NCI-H2081 treated with DMSO at 0.1 percent for 48 hours (cell line): ENCODE data around the gene ARHGDIB.

Experiments
- DNase-seq: peaks from one replicate; lab custom pipeline; 2025; lab: John Stamatoyannopoulos, UW

ARHGDIB gene

DNA sequence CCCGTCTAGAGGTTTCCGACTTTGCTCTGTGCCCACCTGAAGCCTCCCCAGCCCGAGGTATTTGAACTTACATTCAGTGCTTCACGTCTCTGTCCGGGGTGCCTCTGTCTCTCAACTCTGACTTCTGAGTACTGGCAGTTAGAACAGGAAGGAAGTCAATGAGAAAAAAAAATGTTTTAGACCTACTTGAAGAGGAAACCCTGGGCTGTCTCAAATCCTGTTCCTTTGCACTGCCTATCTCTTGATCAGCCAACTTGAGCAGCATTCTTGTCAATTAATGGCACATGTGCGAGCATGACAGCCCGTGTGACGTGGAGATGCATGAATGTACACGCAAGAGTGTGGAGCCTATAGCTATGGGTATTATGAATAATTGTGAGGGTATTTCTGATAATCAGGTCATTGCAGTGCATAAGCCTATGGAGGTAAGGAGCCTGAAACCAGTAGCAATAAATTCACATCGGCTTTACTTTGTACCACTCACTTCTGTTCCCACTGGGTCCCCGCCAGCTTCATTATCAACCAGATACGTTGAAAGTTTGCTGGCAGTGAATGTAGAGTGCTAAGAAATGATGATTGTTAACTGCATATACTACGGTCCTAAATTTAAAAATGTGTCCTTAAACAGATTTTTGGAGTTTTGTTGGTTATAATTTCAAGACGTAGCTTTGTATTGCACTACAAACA is at the start of gene ARHGDIB:
Gene ARHGDIB, minus strand, starts transcription at position 136 of the 687 bp plus-strand sequence. CDS start 10,889 bp downstream, outside the sequence.
- DNase-seq = no peak

DNA sequence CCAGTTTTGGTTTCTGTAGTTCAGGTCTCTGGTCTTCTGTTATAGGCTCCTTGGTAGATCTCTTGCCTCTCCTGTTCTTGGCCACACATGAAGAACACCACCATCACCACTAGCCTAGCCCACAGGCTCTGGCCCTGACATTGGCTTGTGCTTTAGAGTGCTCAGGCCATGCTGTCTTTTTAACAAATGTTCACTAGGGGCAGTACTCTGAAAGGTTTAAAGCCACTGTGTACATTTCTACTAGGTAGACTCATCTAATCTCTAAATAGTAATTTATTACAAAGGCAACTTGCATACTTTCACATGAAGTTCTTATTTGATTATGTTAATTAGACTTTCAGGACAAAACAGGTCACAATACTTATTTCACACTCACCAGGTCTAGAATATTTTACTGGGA is 49.8 kb upstream of the ARHGDIB start:
- no peak for DNase-seq

DNA sequence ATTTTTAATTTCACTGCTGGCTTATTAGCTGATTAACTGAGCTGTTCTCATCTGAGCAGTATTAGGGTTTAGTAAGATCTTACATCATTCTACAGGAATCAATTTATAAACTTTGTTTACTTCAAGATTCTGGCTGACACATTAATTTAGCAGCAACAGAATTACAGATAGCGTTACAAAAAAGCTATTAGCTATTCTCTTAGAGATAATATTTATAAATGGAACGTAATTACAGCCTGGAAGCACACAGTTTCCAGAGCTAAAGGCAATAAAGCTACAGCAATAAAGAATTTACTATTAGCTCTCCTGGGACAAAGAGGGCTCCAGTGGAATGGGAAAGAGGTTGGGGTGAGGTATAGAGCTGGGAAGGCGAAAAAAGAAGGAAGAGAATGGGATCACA is 46.1 kb upstream of the ARHGDIB start:
- DNase-seq = no peak

DNA sequence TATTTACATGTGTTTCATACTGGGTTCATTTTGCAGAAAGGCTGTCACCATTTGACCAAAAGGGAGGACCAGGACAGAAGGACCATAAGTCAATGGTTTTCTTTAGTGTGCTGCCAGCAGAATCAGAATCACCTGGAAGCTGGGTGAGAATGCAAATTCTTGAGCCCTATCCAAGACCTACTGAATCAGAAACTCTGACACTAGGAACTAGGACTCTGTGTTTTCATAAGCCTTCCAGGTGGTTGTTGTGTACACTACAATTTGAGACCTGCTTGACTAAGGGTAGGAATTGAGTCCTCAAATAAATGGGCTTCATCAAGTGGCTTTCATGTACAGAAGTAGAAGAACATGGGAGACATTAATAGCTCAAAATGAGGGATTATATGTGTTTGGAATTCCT is 43.7 kb upstream of the ARHGDIB start:
- no peak for DNase-seq

DNA sequence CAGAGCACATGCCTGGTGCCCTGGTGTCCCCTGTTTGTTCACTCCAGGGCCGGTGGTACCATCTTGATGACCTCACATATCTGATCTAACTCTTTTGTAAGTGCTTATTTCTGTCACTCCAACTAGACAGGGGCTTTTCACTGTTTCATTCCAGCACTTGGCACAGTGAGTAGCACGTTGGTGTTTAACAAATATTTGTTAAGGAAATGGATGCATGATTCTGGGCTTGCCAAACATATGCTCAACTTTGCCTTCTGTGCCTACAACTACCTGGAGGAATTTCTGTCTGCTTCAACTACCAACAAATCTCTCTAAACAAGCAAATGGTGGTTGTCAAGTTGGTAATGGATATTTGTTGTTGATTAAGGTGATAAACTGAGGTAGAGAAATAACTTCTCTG is 43.0 kb upstream of the ARHGDIB start:
- DNase-seq = no peak

DNA sequence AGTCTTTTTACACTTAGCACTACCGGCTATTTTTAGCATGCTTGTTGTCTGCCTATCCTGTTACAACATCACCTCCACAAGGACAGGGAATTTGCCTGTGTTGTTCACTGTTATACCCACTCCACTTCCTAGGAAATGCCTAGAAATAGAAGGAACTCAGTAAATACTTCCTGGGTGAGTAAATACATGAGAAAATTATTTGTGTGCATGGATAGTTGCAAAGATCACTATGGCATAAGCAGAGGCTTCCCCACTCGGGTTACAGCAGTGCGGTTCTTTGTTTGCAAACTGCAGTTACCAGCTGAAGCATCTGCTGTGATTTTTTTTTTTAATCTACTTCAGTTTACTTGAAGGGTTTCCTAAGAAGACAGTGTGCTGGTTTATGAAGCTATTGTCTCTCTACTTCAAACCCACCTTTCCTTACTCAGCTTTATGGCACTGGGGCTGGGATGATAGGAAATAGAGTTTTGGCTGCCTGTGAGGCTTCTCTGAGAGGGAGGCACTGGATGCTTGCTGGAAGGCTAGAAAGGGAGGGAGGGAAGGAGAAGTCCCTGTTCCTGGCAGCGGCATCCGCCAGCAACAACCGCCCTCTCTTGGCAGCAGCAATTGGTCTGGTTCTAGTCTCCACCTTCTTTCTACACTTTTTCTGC is 40.5 kb upstream of the ARHGDIB start:
- no peak for DNase-seq

DNA sequence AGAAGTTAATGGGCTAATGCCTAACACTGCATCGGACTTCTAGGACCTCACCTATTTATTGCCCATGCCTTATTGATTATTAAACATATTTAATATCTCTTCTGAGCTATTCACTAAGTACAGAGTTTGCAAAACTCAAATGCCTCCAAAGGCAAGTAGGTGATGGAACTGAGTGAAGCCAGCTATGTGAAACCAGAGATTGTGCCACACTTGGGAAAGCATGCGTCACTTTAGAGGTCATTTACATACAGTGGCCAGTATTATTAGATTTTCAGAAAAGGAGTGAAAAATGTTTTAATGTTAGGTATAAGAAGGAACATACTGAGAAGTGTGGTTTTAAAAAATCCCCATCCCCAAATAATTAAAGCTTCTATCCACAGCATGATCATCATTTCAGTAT is 39.2 kb upstream of the ARHGDIB start:
- no peak for DNase-seq

DNA sequence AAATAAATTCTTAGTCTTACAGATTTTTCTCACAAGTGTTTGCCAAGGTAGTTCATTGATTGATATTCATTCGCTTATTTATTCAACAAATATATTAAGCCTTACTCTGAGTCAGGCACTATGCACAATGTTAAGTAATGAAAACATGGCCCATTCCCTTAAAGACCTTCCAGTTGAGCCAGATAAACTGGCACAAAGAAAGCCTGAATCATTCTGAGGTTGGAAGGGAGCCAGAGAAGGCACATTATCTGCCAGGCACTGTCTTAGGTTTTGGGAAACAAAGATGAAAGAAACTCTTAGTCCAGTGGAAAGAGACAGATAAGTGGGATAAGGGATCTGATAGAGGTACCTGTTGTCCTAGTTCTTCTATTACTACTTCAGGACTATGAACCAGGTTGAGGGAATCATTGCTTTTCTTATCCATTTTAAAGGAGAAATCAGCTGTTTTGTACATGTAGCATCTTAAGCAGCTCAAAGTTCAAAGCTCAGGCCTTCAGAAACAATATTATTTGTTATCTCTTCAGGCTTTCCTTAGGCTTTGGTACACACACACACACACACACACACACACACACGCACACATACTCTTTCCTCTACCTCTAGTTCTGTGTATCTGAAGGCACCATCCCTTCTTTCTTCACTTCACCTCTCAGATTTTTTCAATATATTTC is 38.4 kb upstream of the ARHGDIB start:
- DNase-seq = no peak

DNA sequence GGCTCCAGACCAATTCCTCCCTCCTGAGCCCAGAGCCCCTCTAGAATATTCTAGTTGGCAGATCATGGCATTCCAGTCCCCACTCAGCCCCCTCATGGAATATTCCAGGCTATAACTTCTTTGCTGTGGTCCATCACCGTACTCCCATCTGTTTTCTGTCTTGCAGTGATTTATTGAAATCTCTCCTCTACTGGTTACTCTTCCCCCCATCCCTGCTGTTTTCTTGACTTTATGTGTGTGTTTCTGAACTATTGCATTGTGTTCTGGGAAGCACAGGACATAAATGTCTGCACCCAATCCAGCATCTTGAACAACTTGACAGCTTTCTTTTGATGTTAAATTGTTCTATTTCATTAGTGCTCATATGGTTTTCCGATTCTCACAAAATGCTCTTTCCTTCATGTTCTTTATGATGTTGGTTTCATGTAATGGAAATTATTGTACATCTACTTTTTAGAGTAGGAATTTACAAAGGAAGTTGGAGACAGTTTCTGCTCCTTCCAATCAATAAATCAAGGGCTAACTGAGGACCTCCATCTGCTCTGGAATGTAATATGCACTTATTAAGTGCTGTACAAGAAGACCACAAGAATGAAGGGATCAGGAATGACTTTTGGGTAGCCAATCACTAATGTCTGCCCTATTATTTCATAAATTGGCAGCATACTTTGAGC is 37.8 kb upstream of the ARHGDIB start:
- no peak for DNase-seq

DNA sequence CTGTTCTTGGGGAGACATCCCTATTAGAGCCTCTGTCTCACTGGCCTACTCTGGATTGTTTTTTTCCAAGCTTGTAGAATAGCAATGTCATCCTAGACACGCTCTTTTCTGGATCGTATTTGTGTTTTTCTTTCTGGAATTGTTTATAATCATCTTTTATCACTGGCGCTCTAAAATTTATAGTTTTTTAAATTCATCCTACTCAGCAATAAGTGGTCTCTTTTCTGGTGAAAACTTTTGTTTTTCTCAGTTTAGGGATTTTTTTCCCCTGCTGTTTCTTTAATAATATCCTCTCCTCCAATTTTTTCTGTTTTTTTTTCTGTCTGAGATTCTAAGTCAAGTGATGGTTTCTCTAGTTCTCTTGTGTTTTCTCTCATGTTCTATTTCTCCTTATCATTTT is 36.6 kb upstream of the ARHGDIB start:
- no peak for DNase-seq

DNA sequence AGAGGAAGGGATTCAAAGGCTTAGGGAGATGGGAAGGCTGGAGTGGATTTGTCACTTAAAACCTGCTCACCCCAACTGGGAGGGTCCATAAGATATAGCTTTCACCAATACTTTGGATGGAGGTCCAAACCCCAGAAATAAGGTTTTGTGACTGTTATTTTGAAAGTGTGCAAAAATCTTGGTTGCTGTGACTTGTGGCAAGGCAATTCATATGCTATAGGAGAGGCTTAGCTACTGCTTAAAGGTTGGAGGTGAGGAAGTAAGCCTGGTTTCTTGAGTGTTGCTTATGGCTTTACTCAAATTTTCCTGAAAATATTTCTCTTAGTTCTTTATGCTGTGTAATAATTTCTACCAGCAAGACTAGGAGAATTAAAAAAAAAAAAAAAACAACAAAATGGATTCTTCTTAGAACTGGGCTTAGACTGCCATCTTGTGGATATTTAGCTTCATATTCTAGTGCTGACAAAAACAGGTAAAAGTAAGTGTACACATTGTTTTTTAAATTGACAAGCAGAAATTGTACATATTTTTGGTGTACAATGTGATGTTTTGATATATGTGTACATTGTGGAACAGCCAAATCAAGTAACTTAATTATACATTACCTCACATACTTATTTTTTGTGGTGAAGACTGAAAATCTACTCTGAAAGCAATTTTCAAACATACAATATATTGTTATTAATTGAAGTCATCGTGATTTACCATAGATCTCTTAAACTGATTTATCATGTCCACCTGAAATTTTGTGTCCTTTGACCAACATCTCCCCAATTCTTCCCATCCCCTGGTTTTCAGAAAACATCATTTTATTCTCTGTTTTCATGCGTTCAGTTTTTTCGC is 34.4 kb upstream of the ARHGDIB start:
- DNase-seq = peak; percentile 9

DNA sequence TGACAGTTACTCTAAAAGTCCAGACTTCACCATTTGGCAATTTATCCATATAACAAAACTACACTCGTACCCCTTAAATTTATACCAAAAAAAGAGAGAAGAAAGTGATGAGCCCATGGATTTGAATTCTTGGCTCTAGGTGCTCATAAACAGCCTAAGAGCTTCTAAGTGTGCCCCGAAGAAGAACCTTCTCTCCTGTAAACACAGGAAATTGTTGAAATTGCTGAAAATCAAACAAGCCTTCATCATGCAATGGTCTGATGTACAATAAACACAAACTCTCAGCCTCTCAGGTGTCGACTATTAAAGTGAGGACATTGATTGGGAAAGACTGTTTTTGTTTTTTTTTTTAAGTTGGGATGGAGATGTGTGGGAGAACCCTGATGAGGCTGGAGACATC is 33.2 kb upstream of the ARHGDIB start:
- DNase-seq = no peak

DNA sequence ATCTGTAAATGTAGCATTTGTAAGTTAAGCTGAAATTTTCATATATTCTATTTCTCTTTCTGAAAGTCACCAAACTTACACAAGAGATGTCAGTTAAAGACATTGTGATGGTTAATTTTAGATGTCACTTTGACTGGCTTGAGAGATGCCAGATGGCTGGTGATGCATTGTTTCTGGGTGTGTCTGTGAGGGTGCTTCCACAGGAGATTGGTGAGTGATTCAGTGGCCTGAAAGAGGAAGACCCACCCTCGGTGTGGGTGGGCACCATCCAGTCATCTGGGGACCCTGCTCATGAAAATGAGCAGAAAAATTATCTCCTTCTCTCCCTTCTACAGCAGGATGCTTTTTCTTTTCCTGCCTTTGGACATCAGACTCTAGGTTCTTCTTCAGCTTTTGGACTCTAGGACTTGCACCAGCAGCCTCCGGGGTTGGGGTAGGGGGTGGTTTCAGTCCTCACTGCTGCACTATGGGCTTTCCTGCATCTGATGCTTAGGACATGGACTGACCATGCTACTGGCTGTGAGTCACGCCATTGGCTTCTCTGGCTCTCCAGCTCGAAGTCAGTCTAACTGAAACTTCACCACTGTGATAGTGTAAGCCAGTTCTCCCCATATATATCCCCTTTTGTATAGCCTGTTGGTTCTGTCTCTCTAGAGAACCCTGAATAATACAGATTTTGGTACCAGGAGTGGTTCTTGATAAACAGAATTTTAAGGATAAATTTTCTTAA is 32.3 kb upstream of the ARHGDIB start:
- no peak for DNase-seq

DNA sequence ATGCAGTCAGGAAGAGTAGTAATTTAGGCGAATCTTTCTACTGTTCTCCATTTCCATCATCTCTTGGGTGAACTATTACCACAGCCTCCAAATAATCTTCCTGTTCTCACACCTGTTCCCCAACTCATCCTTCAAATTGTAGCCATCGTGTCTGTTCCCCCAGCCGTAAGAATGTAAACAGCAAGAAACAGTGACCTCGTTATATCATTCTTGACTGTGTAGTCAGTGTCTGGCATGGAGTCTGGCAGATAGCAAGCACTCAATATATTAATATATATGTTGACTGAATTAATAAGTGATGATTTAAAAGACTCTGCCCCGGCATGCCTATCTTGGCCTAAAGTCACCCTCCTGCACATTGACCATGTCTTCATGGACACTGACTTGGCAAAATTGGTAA is 31.7 kb upstream of the ARHGDIB start:
- no peak for DNase-seq

DNA sequence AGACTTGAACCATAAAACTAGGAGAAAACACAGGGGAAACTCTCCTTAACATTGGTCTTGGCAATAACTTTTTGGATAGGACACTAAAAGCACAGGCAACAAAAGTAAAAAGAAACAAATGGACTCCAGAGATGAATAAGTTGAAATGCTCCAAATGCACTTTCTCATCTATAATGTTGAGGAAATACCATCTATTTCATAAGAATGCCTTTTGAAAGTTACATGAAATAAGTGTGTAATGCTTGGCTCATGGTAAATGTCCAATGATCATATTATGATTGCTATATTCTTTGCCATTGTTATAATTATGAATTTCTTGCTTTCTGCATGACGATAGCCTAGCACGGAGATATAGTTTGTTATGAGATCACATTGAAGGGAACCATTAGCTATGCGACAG is 31.3 kb upstream of the ARHGDIB start:
- DNase-seq = no peak

DNA sequence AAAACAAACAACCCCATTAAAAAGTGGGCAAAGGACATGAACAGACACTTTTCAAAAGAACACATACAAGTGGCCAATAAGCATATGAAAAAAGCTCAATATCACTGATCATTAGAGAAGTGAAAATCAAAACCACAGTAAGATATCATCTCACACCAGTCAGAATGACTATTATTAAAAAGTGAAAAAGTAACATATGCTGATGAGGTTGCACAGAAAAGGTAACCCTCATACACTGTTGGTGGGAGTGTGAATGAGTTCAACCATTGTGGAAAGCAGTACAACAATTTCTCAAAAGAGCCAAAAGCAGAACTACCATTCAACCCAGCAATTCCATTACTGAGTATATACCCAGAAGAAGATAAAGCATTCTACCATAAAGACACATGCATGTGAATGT is 29.7 kb upstream of the ARHGDIB start:
- no peak for DNase-seq

DNA sequence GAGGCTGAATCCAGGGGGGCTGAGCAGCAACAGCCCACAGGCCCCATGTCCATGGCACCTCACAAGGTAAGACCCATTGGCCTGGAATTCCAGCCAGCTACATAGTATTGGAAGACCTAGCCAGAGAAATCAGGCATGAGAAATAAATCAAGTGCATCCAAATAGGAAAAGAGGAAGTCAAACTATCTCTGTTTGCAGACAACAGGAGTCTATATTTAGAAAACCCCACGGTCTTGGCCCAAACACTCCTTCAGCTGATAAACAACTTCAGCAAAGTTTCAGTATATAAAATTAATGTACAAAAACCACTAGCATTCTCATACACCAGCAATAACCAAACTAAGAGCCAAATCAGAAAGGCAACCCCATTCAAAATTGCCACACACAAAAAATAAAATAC is 28.4 kb upstream of the ARHGDIB start:
- DNase-seq = no peak

DNA sequence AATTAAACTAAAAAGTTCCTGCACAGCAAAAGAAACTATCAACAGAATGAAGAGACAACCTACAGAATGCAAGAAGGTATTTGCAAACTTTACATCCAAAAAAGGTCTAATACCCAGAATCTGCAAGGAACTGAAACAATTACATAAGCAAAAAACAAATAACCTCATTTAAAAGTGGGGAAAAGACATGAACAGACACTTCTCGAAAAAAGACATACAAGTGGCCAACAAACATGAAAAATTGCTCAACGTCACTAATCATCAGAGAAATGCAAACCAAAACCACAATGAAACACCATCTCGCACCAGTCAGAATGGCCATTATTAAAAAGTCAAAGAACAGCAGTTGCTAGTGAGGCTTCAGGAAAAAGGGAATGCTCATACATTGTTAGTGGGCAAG is 26.6 kb upstream of the ARHGDIB start:
- DNase-seq = no peak

DNA sequence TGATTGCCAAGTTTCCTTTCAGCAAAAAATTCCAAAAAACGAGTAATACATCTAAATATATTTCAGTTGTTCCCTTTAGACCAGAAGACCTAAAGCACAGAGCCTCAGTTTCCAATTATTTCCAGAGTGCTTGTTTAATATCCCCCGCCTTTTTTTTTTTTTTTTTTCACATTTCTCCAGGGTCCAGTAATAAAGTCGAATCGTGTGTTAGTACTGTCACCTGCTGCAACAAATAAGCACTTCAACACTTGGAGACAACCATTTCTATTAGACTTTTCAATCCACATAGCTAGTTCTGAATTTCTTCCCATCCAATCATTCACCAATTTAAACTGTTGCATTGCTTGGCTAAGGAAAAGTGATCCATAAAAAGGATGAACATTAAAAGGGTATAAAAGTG is 25.0 kb upstream of the ARHGDIB start:
- no peak for DNase-seq

DNA sequence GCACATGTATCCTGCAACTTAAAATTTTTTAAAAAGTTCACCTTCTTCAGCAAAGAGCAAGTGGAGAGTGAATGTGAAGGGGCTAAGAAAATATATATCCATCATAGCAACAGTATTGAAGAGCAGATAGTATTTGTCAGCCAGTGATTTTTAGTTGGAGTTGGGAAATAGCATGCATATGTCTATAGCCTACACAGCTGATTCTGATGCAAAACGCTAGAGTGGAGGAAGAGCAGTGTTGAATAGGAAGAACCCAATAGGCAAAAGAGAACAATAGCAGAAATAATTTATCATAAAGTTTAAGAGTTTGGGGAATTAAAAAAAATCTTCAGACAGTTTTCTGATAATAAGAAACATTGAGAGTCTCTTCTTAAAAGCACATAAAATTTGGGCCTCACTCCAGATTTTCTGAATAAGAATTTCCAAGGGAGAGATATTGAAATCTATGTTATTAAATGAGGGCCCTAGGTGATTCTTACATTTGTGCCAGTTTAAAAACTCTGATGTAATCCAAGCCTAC is 23.4 kb upstream of the ARHGDIB start:
- no peak for DNase-seq

DNA sequence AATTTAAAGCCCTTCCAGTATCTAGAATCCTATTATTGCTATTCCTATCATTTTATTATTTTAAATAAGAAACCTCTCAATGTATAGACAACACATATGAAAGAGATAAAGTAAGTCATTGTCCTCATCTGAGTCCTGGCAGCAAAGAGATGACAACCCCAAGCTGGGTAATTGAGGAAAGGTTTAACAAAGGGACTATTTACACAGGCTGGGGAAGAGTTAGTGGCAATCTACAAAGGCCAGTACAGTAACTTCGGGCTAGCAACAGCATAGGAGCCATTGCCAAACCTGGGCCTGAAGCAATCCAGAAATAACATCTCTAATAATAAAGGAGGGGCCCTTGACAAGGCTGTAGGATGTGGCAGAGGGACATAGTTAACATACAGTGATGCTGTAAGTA is 22.6 kb upstream of the ARHGDIB start:
- DNase-seq = no peak
